Sigmoid colon (tissue), 7 donors: Measurements from ENCODE around the gene PPEF1. TPM values are rescaled to one million over a fixed set of nuclear protein-coding genes. Genes with fewer than 3 reads are reported as not detected.
A peak's percentile ranks its signal among the peaks of the same experiment; 100 is the strongest.

ENCODE experiments used
- DNase-seq: peaks from one replicate; pipeline ENCODE4 v3.0.0-alpha.2; 2019
- H3K27ac ChIP-seq, 4 donors: fragments of 200-600 bp; sonication (generic); one replicate each; pipeline ENCODE4 v1.5.1; 2016 to 2019; ENCODE audit warnings: mild to moderate bottlenecking in 1 of 4
- H3K27me3 ChIP-seq, 3 donors: fragments of 200-600 bp; sonication (generic); one replicate each; pipeline ENCODE4 v1.5.1; 2019; ENCODE audit warnings: mild to moderate bottlenecking in 1 of 3
- H3K36me3 ChIP-seq, 4 donors: fragments of 200-600 bp; sonication (generic); one replicate each; pipeline ENCODE4 v1.5.1; 2016 to 2019
- H3K4me1 ChIP-seq, 4 donors: fragments of 200-600 bp; sonication (generic); one replicate each; pipeline ENCODE4 v1.5.1; 2017 to 2019
- H3K4me3 ChIP-seq, 4 donors: fragments of 200-600 bp; sonication (generic); one replicate each; pipeline ENCODE4 v1.5.1; 2017 to 2019; ENCODE audit warnings: mild to moderate bottlenecking in 2 of 4, moderate library complexity in 1 of 4
- H3K9me3 ChIP-seq, 4 donors: fragments of 200-600 bp in 3 of 4; sonication (generic) in 3 of 4; one replicate each; pipeline versions ENCODE4 v1.5.1 to v1.6.1; 2013 to 2019
- EP300 ChIP-seq, 4 donors: sonication (generic); formaldehyde crosslinking; IDR thresholded peaks; one replicate each; pipeline ENCODE4 v1.6.1; 2017; ENCODE audit warnings: antibody characterized with exemption in 4 of 4
- POLR2A ChIP-seq, 2 donors: fragments of 450-650 bp; IDR thresholded peaks; one replicate each; pipeline ENCODE4 v1.6.1; 2016; ENCODE audit warnings: antibody characterized with exemption in 2 of 2, mild to moderate bottlenecking in 2 of 2, moderate library complexity in 2 of 2
- POLR2AphosphoS5 ChIP-seq, 4 donors: sonication (generic); formaldehyde crosslinking; IDR thresholded peaks; one replicate each; pipeline ENCODE4 v1.6.1; 2017; ENCODE audit warnings: antibody characterized with exemption in 4 of 4
- WGBS, 2 donors: extraction: QIAGEN DNeasy Blood & Tissue Kit; methylation state at CpG; one replicate each; pipeline ENCODE4 v1.1.7; 2013; 5-methylcytosine and 5-hydroxymethylcytosine counted together
- intact Hi-C: fragments of 100-400 bp; cut with DNase I; formaldehyde crosslinking; loops from one replicate; pipeline ENCODE4 v1.15.1; 2023
- polyA plus RNA-seq, 3 donors: library from polyadenylated mRNA; stranded (reverse); fragments of 200-250 nt; gene quantifications; one replicate each; pipeline ENCODE4 v1.2.3, GENCODE V29; 2013
- total RNA-seq, 4 donors: library from RNA; depleted of rRNA; stranded (reverse); fragments of >200 nt; gene quantifications; one replicate each; pipeline ENCODE4 v1.1.0, GENCODE V29; 2016
- TF ChIP-seq, protein P1 (sequence below), 4 experiments: fragments of 450-650 bp in 3 of 4; fragments of 200-600 bp in 1 of 4; IDR thresholded peaks; one replicate each; pipeline ENCODE4 v1.5.1; 2016 to 2019; ENCODE audit warnings: antibody characterized with exemption in 4 of 4, mild to moderate bottlenecking in 3 of 4, moderate library complexity in 2 of 4
- donor health status: healthy with polysubstance abuse.
- donor health status: Bipolar disorder and iron deficiency.
- donor health status: healthy.

Gene PPEF1
- total and polyA plus RNA-seq, 7 donors: 0.26 to 0.71 (median 0.49) TPM; not detected in 4

DNA sequence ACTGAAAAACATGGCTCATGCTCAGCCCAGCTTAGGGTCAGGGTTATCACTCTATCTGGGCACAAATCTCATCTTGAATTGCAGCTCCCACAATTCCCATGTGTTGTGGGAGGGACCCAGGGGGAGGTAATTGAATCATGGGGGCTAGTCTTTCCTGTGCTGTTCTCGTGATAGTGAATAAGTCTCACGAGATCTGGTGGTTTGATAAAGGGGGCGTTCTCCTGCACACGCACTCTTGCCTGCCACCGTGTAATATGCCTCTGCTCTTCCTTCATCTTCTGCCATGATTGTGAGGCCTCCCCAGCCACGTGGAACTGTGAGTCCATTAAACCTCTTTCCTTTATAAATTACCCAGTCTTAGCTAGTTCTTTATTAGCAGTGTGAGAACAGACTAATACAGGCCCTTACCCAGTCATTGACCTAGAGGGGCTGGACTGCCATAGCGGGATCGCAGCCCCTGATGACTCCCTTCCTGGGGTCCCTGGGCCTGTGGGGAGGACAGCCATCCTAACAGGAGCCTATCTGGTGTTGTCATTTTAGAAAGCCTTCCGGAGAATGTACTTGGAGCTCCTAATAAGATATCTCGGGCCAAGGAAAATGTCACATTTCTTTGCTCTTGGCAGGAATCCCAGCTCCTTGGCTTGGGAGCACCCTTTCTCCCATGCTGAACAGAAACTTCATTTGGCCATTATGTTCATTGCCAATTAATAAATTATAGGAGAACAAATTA lies 163.9 kb downstream of the PPEF1 start:
- TF ChIP-seq POLR2A (IDR thresholded peaks at IDR 0.05): no peak
- TF ChIP-seq, protein P1, sequence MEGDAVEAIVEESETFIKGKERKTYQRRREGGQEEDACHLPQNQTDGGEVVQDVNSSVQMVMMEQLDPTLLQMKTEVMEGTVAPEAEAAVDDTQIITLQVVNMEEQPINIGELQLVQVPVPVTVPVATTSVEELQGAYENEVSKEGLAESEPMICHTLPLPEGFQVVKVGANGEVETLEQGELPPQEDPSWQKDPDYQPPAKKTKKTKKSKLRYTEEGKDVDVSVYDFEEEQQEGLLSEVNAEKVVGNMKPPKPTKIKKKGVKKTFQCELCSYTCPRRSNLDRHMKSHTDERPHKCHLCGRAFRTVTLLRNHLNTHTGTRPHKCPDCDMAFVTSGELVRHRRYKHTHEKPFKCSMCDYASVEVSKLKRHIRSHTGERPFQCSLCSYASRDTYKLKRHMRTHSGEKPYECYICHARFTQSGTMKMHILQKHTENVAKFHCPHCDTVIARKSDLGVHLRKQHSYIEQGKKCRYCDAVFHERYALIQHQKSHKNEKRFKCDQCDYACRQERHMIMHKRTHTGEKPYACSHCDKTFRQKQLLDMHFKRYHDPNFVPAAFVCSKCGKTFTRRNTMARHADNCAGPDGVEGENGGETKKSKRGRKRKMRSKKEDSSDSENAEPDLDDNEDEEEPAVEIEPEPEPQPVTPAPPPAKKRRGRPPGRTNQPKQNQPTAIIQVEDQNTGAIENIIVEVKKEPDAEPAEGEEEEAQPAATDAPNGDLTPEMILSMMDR (IDR thresholded peaks at IDR 0.05): no peak
- TF ChIP-seq EP300 (IDR thresholded peaks at IDR 0.05): no peak
- no peak for TF ChIP-seq POLR2AphosphoS5 (IDR thresholded peaks at IDR 0.05)
- Histone ChIP-seq H3K4me3 (no peak overlapping the region), H3K27ac (peak overlapping the region; percentile 32 to 78 (median 60)), H3K9me3 (no peaks in the 10 kb centered on the region), H3K4me1 (peaks cover 0 to 27% (median 22%) of the 10 kb centered on the region in 4 donors), H3K27me3 (no peaks in the 10 kb centered on the region), H3K36me3 (no peaks in the 10 kb centered on the region)
- intact Hi-C loops: no loop called here
- DNase-seq: no peak
- WGBS, 2 donors: 73 to 89% methylated on average over 10 of the region's 10 CpGs

DNA sequence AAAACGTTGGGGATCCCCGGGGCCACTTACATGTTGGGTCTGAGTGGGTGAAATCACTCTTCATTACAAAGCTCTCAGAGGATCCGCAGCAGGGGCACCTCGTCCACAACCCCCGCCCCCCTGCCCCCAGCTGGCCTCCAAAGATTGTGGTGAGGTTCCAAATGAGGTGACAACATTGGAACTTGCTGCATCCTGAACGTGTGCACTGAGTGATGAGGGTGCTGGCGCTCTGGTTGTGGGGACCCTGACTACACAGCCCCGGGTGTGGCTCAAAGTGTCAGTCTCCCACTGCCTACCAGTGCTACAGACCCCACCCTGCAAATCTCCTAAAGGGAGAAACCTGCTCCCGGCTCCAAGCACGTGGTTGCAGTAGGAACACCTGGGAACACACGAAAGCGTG lies 164.5 kb downstream of the PPEF1 start:
- Histone ChIP-seq H3K4me1 (peaks cover 0 to 27% (median 22%) of the 10 kb centered on the region in 4 donors), H3K27me3 (no peaks in the 10 kb centered on the region), H3K9me3 (no peaks in the 10 kb centered on the region), H3K36me3 (no peaks in the 10 kb centered on the region), H3K27ac (peak overlapping the region in 3 of 4 donors; percentile 49 to 78 (median 71)), H3K4me3 (no peak overlapping the region)
- intact Hi-C loops: no loop called here
- WGBS, 2 donors: 67 to 82% methylated on average over 12 of the region's 12 CpGs
- TF ChIP-seq POLR2A (IDR thresholded peaks at IDR 0.05): no peak
- TF ChIP-seq, protein P1 (IDR thresholded peaks at IDR 0.05): no peak
- TF ChIP-seq EP300 (IDR thresholded peaks at IDR 0.05): no peak
- TF ChIP-seq POLR2AphosphoS5 (IDR thresholded peaks at IDR 0.05): no peak
- no peak for DNase-seq

DNA sequence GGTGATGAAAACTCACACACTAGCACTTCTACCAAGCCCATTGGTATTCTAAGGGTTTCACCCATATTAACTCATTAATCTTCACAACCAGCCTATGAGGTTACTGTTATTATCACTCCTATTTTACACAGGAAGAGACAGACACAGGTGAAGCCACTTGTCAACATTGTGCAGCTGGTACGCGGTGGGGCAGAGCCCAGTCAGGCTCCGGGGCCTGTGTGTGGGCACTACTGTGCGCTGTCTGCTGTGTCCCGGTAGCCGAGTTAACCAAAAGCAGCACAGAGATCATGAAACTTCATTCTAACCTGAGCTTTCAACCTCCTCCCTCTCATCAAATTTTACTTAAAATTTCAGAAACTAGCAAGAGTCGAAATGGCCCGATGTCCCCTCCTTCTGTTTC lies 165.2 kb downstream of the PPEF1 start:
- WGBS, 2 donors: 94 to 95% methylated on average over 8 of the region's 8 CpGs
- Histone ChIP-seq H3K27ac (peak overlapping the region; percentile 70 to 78 (median 71)), H3K9me3 (no peaks in the 10 kb centered on the region), H3K4me1 (peaks cover 0 to 27% (median 22%) of the 10 kb centered on the region in 4 donors), H3K27me3 (no peaks in the 10 kb centered on the region), H3K4me3 (no peak overlapping the region), H3K36me3 (no peaks in the 10 kb centered on the region)
- DNase-seq: no peak
- TF ChIP-seq POLR2A (IDR thresholded peaks at IDR 0.05) (no peak), EP300 (IDR thresholded peaks at IDR 0.05) (no peak), POLR2AphosphoS5 (IDR thresholded peaks at IDR 0.05) (no peak)
- TF ChIP-seq, protein P1 (IDR thresholded peaks at IDR 0.05): no peak
- intact Hi-C loops: no loop called here

DNA sequence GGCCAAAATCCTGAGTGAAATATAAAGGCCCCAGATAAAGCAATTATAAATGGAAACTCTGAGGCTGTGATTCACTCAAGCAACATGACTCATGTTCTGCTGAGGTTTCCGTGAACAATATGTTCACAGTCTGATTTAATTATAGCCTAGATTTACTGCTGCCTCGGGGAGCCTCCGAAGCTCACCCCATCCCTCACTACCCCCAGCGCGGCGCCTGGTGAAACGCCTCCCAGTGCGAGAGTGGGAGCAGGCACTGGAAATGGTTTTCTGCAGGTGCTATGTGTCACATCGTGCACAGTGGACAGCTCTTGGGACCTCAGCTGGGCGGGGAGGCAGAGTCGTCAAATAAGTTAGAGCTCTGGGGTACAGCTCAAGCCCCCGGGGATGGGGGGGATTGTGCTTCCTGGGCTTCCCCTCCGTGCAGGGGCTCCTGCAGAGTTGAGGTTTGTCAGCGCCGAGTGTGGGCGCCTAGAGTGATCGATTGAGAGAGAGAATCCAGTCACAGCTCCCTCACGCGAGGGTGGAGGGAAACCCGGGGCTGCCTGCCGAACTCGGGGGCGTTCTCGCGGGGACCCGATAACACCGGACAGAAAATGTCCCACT lies 165.8 kb downstream of the PPEF1 start:
- DNase-seq: peak; percentile 81
- no peaks in the 10 kb centered on the region for H3K36me3 ChIP-seq
- WGBS, 2 donors: 83 to 84% methylated on average over 27 of the region's 27 CpGs
- H3K27me3 ChIP-seq: no peaks in the 10 kb centered on the region
- intact Hi-C loops: no loop called here
- no peak overlapping the region for H3K4me3 ChIP-seq
- H3K9me3 ChIP-seq: no peaks in the 10 kb centered on the region
- TF ChIP-seq POLR2AphosphoS5 (IDR thresholded peaks at IDR 0.05): peak; percentile 42 to 74 (median 70)
- peak; percentile 22 to 86 (median 60) for TF ChIP-seq EP300 (IDR thresholded peaks at IDR 0.05)
- TF ChIP-seq, protein P1 (IDR thresholded peaks at IDR 0.05): no peak
- peak overlapping the region; percentile 70 to 78 (median 71) for H3K27ac ChIP-seq
- peaks cover 0 to 27% (median 22%) of the 10 kb centered on the region in 4 donors for H3K4me1 ChIP-seq
